GM12864 (cell line): ENCODE data around the gene CDH12.

ENCODE experiments used
- DNase-seq: peaks from one replicate; pipeline ENCODE4 v3.0.0-alpha.2; 2011; ENCODE audit warnings: low read depth
- H3K4me3 ChIP-seq: 2 replicates; pipeline ENCODE4 v1.5.1; 2011; ENCODE audit warnings: mild to moderate bottlenecking, low read depth, low read length, control low read depth
- TF ChIP-seq, protein P1 (sequence below): IDR thresholded peaks from 2 replicates; pipeline ENCODE4 v1.5.1; 2011; ENCODE audit warnings: low read depth, mild to moderate bottlenecking, moderate library complexity, low read length, control low read depth, inconsistent platforms; ENCODE audit errors: missing control alignments

CDH12 gene

DNA sequence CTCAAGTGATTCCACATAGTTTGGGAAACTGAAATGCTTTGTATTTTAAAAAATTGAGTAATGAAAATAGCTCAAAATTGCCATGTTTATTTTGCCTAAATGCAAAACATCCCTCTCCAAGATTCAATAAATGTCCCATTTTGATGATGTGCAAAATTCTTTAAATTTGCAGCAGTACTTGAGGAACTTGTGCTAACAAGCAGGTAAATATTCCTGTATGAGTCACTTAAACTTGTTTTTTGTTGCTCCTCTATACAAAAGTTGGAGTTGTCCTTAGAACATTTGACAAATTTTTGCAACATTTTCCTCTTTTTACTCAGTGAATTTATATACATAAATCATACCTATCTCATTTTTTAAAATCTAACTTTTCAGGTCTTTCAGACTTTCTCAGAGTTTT lies 280.2 kb downstream of the CDH12 start:
- TF ChIP-seq, protein P1, sequence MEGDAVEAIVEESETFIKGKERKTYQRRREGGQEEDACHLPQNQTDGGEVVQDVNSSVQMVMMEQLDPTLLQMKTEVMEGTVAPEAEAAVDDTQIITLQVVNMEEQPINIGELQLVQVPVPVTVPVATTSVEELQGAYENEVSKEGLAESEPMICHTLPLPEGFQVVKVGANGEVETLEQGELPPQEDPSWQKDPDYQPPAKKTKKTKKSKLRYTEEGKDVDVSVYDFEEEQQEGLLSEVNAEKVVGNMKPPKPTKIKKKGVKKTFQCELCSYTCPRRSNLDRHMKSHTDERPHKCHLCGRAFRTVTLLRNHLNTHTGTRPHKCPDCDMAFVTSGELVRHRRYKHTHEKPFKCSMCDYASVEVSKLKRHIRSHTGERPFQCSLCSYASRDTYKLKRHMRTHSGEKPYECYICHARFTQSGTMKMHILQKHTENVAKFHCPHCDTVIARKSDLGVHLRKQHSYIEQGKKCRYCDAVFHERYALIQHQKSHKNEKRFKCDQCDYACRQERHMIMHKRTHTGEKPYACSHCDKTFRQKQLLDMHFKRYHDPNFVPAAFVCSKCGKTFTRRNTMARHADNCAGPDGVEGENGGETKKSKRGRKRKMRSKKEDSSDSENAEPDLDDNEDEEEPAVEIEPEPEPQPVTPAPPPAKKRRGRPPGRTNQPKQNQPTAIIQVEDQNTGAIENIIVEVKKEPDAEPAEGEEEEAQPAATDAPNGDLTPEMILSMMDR, result no peak
- no peak for DNase-seq
- H3K4me3 ChIP-seq, result no peak overlapping the region

DNA sequence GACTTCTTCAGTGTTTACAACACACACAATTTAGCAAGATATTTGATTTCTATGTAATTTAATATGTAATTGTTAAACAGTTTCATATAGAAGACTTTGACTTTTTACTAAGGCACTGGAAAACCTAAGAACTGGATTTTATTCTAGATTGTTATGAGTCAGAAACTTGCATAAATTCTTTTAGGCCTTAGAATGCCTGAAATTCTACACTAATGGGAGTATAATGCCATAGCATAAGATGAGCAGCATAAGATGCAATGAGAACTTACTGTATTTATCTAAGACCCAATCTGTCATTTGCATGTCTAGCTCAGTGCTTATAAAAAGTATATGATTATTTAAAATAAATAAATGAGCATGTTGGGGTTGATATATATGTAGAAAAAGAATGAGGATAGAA lies 285.2 kb downstream of the CDH12 start:
- no peak overlapping the region for H3K4me3 ChIP-seq
- DNase-seq, result no peak
- TF ChIP-seq, protein P1, result no peak

DNA sequence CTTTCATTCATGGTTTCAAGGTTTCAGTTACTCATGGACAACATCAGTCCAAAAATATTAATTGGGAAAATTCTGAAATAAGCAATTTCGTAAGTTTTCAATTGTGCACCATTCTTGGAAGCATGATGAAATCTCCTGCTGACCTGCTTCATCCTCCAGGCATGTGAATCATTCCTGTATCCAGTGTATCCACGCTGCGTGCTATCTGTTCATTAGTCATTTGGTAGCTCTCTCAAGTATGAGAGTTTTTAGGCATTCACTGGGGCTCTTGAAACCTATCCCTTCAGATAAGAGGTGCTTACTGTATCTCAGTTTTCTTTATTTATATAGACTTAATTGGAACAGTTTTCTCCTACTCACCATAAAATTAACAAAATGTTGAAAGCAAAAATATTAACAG lies 293.0 kb downstream of the CDH12 start:
- H3K4me3 ChIP-seq, result no peak overlapping the region
- no peak for DNase-seq
- TF ChIP-seq, protein P1, result no peak

DNA sequence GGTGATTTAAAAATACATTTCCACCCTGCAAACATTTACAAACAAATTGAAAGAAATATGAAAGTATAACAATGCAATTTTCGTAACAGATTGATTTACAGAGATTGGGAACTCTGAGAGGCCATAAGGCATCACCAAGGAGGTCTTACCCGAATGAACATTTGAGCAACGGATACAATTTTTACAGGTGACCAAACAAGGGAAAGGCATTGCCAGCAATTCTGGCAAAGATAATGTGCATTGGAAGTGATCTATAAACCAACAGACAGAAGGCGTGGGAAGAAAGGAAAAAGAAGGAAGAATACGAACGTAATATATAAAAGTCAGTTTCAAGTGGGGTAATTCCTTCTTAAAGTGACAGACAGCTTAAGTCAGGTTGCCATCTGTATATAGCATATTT lies 295.9 kb downstream of the CDH12 start:
- TF ChIP-seq, protein P1, result no peak
- no peak overlapping the region for H3K4me3 ChIP-seq
- no peak for DNase-seq

DNA sequence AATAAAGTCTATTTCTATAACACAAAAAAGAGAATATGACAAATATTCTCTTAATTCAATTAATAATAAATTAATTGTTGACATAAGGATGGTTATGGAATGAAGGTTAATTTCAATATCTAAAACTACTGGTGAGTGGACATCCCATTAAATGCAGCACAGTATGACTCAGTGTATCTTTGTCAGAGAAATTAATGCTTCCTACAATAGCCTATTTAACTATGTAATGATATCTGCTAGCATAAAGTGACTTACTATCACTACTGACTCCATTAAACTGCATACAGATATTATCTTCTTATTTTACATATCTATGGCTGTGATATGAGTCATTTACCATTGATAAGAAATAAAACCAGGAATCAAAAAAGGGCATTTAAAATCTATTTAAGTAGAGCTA lies 298.7 kb downstream of the CDH12 start:
- no peak for DNase-seq
- TF ChIP-seq, protein P1, result no peak
- no peak overlapping the region for H3K4me3 ChIP-seq

DNA sequence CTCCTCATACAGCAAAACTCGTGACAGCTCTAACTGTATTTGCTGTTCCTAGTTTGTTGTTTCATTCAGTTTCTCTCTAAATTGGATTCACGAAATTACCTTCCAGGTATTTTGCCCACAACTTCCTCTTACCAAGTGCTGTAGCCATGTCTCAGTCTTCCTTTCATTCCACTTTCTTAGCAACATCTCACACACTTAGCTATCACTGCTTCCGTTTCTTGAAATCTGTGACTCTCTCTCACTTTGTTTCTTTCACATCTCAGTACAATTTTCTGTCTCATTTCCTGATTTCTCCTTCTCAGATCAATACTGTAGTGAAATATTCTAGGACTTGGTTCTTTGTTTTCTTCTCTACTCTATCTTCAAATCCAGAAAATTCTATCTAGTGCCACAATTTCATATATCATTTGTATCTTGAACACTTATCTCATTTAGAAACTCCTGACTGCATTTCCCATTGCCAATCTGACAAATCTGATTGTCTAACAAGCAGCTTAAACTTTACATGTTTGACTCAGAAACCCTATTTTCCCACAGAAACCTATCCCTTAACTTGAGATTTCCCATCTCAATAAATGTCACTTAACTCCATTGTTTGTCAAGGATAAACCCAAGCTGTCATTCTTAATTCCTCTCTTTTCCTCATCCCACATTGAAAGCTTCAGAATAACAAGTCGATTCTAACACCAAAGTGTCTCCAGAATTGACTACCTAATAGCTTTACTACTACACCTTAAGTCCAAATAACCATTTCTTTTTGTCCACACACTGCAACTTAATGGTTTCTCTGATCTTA lies 303.1 kb downstream of the CDH12 start:
- no peak overlapping the region for H3K4me3 ChIP-seq
- no peak for DNase-seq
- TF ChIP-seq, protein P1, result no peak

DNA sequence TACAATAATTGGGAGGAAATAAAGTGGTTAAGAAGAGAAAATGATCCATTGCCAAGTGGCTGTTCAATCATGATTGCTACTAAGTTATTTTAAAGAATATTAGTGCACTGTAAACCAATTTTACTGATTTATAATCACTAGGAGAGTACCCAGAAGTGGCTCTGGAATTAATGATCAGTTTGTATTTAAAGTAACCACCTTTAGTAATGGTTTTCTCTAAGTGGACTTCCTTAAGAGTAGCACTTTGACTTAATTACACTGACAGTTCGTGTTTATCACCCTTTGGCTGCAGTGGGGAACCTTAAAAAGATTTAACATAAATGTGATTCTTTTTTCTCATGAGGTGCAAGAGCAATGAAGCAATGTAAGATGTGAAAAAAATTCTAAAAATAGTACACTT lies 310.8 kb downstream of the CDH12 start:
- DNase-seq, result no peak
- TF ChIP-seq, protein P1, result no peak
- H3K4me3 ChIP-seq, result no peak overlapping the region
